ENCODE measurements around the gene PIP5KL1.
A peak's percentile ranks its signal among the peaks of the same experiment; 100 is the strongest.
"Not testable (repeated sequence)": the region's sequence is repeated elsewhere in the genome, so short reads cannot be mapped to it uniquely, and the experiment has no call there.

Gene PIP5KL1

DNA sequence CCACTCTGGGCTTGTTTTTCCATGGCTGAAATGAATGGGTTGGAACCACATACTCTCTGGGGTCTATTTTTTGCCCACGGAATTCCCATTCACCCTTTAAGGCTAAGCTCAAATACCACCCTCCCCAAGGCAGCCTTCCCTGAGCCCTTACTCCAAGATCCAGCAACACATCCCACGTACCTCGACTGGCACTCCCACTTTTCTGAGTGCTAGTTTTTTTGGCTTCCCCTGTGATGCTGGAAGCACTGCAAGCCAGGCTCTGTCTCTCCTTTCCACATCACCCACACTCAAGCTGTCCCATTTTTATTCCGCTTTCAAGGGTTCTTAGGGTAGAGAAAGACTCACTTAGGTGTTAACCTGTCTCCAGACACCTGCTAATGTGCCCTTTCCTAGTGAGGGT is 37.2 kb downstream of the PIP5KL1 start:
- no peak for DNase-seq (ENCODE audit: low spot score)

DNA sequence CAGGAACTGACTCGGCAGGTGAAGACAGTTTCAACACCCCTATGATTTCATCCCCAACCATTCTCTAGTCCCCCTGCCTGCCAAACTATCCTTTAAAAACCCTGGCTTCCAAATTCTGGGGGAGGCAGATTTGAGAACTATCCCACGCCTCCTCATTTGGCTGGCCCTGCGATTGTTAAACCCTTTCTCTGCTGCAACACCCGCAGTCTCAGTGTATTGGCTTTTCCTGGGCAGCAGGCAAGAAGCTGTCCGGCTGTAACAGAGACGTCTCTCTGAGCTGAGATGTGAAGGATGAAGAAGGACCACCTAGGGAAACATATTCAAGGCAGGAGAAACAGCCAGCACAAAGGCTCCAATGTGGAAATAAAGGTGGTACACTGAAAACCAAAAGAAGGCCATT is 37.7 kb downstream of the PIP5KL1 start:
- DNase-seq (ENCODE audit: low spot score): no peak

DNA sequence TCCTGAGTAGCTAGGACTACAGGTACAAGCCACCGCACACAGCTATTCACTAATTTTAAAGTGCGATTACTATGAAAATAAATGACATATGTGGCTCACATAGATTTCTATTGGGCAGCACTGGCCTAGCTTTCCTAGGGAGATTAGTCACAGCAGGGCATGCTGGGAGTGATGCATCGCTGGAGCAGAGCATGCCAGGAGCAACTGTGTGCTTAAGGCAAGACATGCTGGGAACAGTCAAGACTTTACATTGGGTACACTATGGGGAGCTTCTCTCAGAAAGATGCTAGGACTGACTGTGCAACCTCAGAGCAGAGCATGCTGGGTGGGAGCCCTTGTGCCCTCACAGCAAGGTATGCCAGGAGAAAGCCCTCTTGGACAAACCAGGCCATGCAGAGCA is 40.5 kb downstream of the PIP5KL1 start:
- DNase-seq (ENCODE audit: low spot score): no peak

DNA sequence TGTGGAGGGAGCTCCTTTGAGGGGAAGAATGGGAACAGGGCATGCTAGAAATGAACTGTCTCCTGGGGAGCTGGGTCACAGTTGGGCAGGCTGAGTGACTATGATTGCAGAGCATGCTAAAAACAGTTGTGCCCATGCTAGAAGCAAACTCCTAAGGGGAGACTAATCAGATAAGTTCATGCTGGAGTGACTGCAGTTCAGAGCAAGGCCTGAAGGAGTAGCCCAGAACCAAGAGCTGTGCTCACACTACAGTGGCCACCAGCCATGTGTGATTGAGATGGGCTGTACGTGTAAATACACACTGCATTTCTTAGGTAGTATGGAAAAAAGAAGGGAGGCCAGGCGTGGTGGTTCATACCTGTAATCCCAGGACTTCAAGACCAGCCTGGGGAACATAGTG is 42.8 kb downstream of the PIP5KL1 start:
- no peak for DNase-seq (ENCODE audit: low spot score)

DNA sequence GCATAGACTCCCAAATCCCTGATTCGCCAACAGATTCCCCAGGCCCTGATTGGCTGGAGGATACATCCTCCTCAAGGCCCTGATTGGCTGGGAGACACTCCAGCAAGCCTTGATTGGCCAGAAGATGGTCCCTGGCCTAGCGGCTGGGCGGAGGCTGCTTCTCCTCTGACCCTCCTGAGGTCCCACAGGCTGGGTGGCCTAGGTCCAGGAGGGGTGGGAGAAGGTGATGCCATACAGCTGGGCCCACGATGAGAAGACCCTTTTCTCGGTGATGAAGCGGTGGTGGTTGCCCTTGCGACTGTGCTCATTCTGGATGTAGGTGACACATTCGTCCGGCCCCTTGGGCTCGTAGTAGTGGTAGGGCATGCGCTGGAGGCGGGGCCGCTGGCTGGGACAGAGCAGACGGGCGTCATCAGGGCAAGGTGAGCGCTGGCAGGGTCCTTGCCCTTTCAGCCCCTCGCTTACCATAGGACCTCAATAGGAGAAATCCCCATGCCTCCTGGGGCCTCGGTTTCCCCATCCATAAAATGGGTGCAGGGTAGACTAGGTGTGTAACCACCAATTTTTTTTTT is 44.1 kb downstream of the PIP5KL1 start:
- peak; percentile 38 for DNase-seq (ENCODE audit: low spot score)

DNA sequence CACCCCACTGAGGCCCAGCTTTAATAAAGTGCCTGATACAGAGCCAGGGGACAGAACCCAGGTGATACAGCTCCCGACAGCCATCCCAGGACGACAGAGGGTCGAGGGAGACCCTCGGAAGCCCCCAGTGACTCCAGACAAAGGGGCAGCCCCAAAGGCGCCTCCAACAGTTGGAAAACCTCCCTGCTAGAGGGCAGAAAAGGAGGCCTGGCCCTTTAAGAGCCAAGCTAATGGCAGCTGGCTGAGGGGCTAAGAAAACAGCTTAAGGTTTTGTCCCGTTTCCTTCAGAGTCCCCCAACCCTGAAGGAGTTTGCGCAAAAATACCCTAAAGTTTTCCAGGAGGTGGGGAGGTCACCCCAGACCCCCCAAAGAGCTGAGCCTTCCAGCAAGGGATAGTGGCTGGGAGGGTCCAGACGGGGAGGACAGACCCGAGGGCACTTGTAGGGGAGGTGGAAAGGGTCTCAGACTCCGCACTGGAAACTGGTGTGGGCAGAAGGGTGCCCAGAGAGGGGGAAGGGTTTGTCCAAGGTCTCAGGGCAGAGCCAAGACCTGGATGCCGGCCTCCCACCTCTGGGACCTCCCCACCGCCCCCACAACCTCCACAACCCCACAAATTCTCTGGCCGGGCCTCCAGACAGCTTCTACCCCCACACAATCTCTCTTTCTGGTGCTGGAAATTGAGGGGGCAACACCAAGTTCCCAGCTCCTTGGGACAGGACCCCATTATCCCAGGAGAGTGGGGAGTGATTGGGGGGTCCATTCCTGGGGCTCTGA is 44.9 kb downstream of the PIP5KL1 start:
- no peak for DNase-seq (ENCODE audit: low spot score)

DNA sequence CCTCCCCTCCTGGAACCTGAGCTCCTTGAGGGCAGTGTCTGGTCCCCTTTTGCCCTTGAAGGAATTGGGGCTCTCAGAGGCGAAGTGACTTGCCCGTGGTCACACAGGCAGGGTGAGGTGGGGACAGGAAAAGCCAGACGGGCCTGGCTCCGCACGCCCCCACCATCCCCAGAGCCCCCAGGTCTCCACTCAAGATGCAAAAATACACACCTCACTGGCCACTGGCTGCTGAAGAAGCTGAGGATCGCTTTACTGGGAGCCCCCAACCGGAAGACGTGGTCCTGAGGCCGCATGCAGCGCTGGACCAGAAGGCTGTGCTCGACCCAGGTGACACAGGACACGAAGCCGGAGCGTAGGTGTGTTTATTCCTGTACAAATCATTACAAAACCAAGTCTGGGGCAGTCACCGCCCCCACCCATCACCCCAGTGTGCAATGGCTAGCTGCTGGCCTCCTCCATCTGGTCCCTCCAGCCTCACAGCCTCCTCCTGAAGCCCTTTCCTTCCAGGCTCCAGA is 45.5 kb downstream of the PIP5KL1 start:
- no peak for DNase-seq (ENCODE audit: low spot score)

DNA sequence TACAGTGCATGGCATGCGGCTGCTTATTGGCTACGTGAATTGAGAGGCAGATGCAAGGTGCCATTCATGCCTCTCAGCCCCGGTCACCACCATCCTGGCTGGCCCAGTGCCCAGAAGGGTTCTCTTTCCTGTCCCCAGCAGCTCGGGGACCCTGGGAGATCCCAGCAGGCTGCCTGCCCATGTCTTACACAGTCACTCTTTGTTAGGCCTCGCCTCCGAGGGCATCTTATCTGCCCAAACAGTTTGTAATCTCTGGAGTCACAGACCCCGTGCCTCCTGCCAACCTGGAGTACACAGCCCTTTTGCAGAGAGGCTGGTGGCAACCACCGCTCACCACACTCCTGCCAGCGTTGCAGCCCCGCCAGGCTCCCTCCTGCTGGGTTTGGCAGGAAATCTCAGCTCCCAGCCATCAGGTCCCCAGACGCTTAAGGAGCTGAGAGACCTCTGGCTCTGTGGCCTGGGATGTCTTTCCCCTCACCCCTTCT is 46.1 kb downstream of the PIP5KL1 start:
- DNase-seq (ENCODE audit: low spot score): no peak

DNA sequence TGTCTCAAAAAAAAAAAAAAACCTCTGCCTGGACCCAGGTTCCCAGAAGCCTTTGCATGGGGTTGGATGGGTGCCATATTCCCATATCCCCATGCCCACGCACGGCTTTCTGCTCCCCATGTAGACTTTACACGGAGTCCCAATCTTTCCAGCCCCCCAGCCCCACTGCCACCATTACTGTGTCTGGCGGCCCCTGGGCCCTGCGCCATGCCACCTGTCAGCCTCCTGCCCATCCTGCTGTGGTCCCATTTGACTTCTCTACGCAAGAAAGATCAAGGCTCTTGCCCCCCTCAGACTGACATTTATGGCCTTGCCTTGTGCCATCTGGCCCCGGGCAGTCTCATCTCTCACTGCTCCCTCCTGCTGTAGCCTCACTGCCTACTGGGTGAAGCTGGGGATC is 46.6 kb downstream of the PIP5KL1 start:
- no peak for DNase-seq (ENCODE audit: low spot score)

DNA sequence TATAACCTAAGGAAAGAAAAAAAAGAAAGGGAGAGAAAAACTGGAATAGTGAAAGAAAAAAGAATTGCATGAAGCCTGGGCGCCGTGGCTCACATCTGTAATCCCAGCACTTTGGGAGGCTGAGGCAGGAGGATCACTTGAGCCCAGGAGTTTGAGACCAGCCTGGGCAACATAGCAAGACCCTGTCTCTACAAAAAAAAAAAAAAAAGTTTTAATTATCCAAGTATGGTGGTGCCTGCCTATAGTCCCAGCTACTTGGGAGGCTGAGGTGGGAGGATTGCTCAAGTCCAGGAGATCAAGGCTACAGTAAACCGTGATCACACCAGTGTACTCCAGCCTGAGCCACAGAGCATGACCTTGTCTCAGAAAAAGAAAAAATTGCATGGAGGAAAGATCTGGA is 48.9 kb downstream of the PIP5KL1 start:
- not testable (repeated sequence) for DNase-seq (ENCODE audit: low spot score)

DNA sequence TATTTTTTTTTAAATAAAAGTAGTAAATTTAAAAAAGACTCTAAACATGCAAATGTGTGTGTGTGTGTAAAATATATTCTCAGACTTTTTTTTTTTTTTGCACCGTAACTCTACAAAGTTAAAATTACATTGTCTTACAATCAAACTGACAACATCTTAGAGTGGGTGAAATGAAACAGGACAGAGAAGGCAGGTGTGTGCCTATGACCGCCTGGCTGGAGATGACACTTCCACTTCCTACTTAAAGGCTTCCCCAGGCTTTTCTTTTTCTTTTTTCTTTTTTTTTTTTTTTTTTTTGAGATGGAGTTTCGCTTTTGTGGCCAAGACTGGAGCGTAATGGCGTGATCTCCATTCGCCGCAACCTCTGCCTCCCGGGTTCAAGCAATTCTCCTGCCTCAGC is 50.4 kb downstream of the PIP5KL1 start:
- DNase-seq (ENCODE audit: low spot score): no peak

DNA sequence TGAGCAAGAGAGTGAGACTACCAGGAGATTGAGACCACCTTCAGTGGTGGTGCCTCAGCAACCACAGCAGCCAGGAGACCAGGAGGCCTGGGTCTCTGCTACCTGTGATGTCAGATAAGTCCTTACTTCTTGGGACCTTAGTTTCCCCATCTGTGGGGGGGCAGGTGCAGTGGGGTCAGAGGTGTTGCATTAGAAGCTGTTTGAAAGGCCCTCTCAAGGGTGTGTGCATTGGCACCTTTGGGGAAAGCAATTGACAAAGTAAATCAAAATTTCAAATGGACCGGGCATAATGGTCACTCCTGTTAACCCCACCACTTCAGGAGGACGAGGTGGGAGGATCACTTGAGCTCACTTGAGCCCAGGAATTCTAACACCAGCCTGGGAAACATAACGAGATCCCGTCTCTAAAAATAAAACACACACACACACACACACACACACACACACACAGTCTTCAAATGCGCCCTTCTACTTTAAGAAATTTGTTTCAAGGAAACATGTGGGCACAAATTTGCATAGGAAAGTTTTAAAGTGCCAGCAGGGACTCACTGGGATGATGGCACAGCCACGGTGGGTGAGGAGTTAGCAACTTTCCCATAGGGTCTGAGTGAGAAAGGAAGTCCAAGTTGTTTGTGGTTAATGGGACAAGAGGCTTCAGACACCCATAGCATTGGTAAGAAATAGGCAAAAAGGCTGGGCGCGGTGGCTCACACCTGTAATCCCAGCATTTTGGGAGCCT is 51.8 kb downstream of the PIP5KL1 start:
- DNase-seq (ENCODE audit: low spot score): no peak

DNA sequence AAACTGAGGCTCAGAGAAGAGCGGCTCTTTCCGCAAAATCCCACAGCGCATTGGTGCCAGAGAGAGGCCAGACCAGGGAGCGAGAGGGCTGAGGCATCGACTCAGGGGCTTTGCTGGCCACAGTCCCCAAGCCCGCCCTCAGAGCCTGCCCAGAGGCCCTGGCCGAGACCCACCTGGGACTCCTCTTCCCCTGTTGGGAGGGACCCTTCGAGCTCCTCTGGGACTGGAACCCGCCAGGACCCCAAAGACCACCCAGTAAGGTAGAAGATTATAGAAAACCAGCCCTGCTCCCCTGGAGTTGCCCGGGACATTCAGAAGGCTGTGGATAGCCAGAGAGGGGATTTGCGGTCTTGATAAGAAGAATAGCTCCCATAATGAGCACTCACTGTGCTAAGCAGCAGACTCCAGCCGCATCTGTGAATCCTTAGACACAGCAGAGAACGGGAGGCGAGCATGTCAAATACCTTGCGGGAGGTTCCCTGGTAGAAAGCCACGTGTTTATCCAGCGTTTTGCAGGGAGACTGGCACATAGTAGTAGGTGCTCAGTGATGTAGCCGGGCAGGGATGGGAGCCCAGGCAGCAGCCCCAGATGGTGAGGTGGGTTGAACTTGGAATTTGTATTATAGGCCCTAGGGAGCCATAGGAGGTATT is 52.5 kb downstream of the PIP5KL1 start:
- DNase-seq (ENCODE audit: low spot score): no peak

DNA sequence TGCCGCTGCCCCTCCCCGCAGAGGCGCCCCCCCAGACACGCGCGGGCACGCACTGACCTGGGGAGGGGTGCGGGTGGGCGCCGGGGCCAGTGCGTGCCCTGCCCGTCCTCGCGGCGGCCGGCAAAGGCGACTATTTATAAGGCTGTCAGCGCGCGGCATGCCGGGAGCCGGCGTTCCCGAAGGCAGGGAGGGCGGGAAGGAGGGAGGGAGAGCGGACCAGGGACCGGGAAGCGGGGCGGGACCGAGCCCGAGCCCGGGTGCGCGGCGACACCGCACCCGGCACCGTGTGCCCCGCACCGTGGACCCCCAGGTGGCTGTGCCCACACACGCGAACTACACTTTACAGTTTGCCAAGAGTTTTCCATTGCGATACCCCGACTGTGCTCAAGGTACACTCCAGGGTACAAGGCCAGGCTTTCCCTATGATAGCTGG is 53.0 kb downstream of the PIP5KL1 start, which contains the start of gene AK1:
AK1 (minus strand) TSS at position 110 of the 433 bp plus-strand sequence. CDS start 3,058 bp downstream, outside the sequence.
- DNase-seq (ENCODE audit: low spot score): peak; percentile 92

DNA sequence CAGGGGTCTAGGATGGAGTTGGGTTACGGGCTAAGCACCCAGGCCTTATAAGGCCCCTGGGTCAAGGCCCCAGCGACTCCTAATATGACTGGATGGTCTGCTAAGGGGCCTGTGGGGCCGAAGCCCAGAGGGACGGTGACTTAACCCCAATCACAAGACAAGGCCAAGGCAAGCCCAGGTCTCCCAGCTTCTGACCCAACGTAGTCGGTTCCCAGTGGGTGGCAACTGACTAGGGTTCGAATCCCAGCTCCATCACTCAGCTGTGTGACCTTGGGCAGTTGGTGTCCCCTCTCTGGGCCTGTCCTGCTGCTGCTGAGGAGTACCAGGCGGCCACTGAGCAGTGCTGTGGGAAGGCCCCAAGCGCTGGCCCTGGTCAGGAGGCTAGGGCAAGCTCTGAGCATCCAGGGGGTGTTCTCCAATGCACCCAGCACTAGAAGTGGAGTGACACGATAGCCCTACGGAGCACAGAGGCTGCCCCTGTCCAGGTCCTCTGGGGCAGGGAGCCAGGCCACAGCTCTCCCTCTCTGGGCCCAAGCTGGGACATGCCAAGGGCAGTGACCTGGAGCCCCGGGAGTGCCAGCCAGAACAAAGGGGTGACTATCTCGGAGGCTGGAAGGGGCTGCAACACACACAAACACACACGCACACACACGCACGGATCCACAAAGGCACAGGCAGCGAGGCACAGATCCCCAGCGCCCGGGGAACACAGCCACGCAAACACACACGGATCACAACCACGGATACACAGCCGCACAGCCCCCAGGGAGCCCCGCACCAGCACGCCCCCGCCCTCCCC is 53.6 kb downstream of the PIP5KL1 start:
- DNase-seq (ENCODE audit: low spot score): peak; percentile 40

DNA sequence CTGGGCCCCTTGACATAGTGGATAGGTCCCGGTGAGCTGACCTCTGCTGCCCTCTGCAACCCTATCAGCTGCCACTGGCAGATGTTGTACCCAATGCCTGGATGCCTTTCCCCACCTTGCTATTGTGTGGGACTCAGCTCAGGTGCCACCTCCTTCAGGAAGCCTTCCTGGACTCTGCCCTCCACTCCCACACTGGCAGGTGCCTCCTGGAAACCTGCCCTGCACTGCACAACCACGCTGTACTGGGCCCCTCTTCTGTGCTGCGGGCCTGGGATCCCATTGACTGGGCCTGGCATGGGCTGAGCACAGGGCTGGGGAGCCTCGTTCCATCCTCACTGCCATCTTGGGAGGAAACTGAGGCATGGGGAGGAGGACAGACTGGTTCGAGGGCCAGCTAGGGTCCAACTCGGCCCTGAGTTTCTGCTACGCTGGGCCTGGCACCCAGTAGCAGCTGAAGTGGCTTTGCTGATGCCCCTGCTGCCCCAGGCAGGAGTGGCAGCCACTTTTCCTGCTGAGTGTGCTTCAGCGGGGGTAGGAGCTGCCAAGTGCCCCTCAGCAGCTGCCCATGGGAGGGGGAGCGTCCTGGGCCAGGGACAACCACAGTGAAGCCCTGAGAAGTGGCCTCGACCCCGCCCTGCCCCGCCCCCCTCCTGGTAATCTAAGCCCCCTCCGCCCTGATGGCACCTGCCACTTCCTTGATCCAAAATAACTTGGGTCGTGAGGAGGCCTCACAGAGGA is 54.4 kb downstream of the PIP5KL1 start:
- DNase-seq (ENCODE audit: low spot score): no peak

DNA sequence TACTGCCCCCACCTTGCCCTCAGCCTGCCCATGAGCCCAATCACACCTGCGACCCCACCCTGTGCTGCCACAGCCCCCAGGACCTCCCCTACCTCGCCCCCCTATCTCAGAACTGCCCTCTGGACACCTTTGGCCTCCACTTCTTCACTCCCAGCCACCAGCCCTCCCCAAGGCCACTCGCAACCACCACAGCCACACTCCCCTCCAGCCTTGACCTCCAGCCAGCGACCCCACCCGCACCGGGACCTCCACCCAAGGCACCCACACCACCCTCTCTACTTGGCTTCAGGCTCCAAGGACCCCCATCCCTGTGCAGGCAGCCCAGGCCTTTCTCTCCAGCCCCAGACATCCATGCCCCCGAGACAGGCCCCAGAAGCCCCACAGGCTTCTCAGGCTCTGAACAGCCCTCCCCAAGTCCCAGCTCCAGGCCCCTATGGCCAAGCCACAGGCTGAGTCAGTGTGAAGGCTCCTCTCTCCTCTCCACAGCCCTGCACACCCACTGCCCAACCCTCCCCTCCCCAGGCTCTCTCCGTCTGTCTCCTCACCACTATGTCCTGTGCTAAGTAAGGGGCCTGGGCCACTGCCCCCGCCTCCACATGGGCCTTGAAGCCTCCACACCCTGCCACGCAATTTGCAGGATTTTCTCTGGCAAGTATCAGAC is 55.1 kb downstream of the PIP5KL1 start:
- DNase-seq (ENCODE audit: low spot score): peak; percentile 58

DNA sequence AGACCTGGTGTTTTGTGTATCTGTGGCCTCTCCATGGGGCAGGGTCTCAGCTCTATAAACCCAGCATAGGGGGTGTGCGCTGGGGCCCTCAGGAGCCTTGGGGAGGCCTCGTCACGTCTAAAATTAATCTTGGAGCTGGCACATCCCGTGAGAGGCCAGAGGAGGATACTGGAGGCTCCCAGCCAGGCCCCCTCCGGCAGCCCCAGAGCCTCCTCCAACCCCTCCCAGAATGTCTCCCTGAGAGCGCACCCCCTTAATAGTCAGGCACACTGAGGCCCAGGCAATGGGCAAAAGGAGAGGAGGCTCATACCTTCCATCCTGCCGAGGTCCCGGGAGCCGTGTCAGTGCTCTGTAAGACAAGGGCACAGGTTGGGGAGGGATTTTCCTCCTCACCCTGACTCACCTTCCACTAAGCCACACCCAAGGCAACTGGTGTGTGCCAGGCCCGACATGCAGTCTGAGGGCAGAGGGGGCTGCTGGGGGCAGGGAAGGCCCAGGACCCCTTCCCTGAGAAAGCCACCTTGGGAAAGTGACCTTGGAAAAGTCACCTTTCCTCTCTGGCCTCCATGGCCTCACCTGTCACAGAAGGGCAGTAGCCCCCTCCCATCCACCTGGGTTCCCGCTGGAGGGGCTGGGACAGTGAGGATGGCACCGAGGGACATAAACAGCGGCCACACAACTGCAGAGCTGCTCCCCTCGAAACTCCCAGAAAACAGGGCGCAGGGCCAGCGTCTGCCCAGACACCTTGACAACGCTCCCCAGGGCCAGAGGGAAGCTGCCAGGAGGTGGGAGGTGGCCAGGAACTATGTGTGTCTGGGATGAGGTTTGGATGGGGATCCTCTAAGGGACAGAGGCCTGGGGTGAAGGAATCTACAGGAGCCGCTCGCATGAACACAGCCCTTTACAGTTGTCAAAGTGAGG is 56.0 kb downstream of the PIP5KL1 start:
- no peak for DNase-seq (ENCODE audit: low spot score)

DNA sequence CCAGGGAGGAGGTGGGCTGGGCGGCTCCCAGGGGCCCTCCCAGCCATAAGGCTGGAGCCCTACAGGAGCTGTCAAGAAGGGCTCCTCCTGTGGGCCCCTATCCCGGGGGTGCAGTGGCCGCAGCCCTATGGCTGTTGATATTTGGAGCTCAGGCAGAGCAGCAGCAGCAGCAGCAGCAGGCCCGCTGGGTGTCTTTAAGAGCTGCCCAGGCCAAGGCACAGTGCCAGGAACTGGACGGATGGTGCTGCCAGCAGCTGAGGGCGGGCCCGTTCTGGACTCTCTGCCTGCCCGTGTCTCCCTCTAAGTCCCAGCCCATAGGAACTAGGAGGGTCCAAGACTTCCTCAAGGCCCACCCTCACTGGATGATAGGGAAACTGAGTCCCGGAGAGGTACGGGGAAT is 56.7 kb downstream of the PIP5KL1 start:
- DNase-seq (ENCODE audit: low spot score): peak; percentile 61

All from GM03348 (cell line).